HuH-7.5 (cell line): Measurements from ENCODE around the gene COL28A1.
"Not testable (repeated sequence)": the region's sequence is repeated elsewhere in the genome, so short reads cannot be mapped to it uniquely, and the experiment has no call there.

Source experiments
- DNase-seq: peaks from one replicate; pipeline ENCODE4 v3.0.0; 2011; ENCODE audit warnings: low spot score

Gene COL28A1

DNA sequence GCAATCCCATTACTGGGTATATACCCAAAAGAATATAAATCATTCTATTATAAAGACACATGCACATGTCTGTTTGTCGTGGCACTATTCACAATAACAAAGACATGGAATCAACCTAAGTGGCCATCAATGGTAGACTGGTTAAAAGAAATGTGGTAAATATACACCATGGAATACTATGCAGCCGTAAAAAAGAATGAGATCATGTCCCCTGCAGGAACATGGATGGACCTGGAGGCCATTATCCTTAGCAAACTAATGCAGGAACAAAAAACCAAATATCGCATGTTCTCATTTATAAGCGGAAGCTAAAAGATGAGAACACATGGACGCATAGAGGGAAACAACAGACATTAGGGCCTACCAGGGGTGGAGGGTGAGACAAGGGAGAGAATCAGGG is 25.9 kb upstream of the COL28A1 start:
- not testable (repeated sequence) for DNase-seq

GRCh38 chr7:7557252-7557651 is 21.6 kb upstream of the COL28A1 start:
- DNase-seq, result no peak

- DNase-seq, result no peak
Observed at GRCh38 chr7:7556852-7557251, 21.2 kb upstream of the COL28A1 start.

DNA sequence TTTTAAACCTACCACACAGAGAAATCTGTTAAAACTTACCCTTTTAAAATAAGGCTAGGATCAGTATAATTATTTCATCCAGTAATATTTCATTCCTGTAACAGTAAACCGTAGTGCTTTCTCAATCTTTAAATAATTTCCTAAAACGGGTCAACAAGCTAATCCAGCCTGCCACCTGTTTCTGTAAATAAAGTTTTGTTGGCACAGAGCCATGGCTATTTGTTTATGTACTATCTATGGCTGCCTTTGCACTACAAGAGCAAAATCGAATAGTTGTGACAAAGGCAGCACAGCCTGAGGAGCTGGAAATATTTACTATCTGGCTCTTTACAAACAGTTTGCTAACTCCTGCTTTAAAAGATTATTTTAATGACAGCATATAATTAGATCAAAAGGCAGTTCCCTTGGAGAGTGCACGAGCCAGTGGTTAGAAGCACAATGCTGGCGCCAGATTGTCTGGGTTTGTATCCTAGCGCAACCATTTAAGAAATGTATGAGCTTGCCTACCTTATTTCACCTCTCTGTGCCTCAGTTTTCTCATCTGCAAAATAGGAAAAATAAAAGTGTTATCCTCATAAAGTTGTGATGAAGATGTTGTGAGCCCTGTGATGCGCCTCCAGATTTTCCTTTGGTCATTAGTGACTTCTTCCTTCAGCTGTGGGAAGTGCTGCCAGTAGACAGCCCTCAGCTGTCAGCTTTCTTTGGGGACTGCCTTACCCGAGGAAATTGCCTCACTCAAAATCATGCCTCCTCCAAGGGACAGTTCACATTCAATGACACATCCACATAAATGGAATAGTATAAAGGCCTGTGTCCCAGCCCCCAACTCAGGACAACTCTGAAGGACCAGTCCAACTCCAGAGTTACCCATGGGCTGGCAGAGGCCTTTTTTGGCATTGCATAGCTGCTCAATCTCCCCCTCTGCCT is 19.2 kb upstream of the COL28A1 start:
- no peak for DNase-seq

GRCh38 chr7:7554021-7554432 is 18.4 kb upstream of the COL28A1 start:
- no peak for DNase-seq

- DNase-seq, result no peak
Observed at GRCh38 chr7:7553386-7553785, 17.7 kb upstream of the COL28A1 start.

- DNase-seq, result no peak
Observed at GRCh38 chr7:7552199-7552598, 16.5 kb upstream of the COL28A1 start.

DNA sequence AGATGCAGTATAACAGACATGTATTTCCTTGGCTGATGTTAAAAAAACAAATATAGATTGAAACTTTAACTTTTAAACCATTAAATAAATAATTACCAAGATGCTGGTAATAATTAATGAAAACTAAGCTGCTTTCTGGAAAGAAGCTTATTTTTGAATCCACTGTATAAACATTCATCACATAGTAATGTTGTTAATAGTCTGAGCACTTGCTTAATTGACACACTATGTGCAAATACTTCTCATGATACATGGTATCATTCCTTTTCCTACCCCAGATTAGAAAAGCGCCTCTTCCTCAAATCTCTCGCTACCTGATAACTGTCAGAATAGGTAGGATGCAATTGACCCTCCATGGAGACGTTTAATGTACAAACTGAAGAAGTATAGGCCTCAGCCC is 15.0 kb upstream of the COL28A1 start:
- DNase-seq, result no peak

DNA sequence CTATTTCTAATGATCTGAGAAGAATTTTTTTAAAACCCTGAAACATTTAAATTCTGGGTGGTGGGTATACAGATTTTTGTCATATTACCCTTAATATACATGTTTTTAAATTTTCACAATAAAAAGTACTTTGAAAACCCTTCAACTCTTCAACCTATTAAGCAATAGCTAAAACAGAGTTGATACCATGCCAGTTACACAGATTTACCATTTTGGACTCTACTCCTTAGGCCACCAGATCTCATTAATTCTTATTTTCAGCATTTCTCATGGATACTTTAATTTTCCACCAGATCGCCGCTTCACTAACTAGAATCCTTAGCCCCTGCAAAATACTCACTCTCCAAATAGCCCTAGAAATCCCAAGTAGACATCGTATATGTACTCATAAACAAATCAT is 12.7 kb upstream of the COL28A1 start:
- DNase-seq, result no peak

DNA sequence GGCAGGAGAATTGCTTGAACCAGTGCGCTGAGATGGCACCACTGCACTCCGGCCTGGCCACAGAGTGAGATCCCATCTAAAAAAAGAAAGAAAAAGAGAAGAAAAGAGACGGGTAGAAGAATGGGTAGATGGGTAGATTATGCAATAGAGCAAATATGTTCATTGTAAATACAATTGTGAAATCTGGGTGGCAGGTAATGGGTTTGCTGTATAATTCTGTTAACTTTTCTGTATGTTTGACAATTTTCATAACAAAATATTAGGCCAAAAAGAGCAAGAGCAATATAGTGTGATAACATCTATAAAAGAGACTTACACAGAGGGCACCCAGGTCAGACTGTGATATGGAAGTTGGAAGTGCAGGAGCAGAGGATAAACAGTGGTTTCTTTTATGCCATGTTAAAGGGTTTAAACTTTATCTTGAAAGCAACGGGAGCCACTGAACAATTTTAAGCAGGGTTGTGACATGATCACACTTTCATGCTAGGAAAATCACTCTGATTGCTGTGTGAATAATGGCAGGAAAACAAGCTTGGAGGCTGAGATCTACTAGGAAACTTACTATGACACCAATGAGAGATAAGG is 6.7 kb upstream of the COL28A1 start:
- DNase-seq, result no peak

DNA sequence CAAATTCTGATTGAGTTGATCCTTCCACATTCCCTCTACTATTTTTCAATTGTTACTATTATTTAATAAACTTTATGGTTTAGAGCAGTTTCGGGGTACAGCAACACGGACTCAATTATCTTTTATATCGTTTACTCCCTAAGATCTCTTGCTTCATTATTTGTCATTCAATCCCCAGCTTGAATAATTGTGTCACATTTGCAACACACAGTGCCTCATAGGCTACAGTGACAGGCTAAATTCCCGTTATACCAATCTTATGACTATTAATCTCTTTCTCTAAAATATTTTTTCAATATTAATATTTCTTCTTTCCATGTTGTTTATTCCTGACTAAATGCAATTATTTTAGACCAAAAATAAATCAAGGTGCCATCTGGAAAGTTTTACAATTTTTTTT is 4.0 kb upstream of the COL28A1 start:
- no peak for DNase-seq

DNA sequence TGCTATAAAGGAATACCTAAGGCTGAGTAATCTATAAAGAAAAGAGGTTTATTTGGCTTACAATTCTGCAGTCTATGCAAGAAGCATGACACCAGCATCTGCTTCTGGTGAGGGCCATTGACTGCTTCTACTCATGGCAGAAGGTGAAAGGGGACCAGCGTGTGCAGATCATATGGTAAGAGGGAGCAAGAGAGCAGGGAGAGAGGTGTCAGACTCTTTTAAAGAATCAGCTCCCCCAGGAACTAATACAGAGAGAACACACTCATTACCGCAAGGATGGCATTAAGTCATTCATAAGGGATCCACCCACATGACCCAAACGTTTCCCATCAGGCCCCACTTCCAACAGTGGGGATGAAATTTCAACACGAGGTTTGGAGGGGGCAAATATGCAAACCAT is 3.5 kb upstream of the COL28A1 start:
- no peak for DNase-seq

DNA sequence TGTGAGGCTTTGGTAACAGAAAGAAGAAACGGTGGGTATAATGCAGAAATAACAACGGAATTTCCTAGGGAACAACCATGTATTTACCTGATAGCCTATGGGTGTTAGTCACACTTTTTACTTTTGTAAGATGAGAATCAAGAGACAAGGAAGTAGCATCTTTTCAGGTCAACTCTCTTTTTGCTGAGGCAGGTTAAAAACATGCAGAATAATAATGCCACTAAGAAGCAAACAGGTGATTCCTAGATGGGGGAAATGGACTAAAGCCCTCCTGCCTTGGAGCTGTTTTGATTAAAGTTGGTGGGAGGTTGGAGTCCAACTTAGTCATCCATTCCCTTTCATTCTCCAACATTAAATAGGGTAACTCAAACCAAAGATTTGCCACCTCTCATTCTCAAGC is 2.0 kb upstream of the COL28A1 start:
- no peak for DNase-seq

DNA sequence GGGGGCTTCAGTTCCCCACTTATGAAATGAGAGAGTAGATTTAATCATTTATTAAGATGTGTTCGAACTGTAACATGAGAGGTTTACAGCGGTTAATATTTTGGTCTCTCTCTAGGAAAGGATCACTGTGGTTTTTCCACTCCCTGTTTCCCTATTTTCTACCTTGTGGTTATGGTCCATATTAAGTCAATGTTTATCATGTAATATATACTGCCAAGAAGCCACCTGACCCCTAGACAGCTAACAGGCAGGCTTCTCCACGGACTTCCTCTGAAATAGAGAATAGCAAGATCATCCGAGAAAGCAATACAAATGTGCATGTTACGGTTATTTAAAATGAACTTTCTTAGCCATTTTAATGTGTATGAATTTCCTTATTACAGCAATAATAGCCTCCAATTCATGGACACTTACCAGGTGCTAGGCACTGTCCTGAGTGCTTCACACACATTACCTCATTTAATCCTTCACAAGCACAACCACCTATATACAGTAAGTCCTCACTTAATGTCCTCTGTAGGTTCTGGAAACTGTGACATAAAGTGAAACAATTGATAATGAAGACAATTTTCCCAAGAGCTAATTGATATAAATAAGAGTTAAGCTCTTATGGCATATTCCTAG is 835 bp upstream of the COL28A1 start:
- no peak for DNase-seq

GRCh38 chr7:7533831-7534430 is 1.7 kb downstream of the COL28A1 start:
- DNase-seq, result no peak

DNA sequence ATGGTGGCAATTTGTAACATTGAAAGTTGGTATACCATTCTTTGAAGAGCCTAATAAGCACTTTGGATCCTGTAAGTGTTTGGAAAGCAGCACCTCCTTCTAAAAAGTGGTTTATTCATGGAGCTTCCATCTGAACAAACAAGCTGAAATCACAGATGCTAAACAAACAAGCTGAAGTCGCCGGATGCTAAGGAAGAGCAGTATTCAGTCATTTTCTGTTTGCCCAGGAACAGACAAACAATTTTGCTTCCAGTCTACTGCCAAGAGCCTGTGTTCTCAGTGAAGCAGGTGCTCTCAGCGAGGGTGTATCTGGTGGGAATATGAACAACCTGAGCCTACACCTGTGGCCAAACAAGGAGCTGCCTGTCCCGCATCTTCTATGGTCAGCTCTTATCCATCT is 6.3 kb downstream of the COL28A1 start:
- DNase-seq, result no peak

DNA sequence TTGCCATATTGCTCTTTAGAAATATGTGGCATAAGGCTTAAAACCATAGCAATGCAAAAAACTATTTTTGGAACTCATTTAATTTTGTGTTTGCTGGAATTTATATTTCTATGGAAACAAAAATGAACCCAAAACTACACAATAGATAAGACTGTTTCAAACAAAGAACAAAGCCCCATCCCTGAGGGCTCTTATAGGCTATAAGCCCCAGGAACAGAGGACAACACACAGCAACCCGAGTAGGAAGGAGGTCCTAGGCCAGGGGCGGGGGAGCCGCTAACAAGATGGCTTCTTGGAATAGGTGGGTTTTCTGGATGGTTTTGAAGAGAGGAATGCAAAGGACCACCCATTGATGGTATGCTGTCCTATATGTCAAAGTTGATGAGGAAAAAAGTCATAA is 8.6 kb downstream of the COL28A1 start:
- DNase-seq, result no peak

DNA sequence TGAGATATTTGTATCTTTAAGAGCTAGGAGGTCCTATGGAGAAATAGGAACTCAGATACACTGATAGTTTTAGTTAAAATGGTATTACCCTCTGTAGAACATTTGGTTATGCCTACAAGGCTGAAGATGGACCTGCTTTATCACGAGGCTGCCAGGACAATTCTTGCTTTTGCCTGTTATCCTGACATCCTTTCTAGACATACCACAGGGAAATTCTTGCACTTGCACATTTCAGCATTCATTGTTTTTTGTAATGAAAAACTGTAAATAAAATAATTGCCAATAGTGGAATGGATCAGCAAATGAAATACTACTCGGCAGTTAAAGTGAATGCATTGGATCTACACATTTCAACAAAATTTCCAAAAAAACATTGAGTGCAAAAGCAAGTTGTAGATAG is 9.7 kb downstream of the COL28A1 start:
- DNase-seq, result no peak

DNA sequence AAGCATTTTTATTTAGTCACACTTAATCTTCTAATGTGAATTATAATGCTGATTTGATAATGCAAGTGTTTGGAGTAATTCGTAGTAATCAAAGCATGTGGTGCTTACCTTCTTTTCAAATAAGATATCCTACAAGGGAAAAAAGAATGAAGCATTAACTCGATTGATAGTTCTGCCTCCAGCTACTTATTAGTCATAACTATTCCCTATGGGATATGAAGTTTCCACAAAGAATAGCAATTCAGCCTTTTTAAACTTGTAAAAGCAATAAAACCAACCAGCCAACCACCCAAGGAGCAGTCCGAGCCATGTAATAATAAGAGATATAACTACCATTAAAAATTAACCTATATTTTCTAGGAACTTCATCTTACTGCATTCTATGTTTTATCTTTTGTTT is 11.6 kb downstream of the COL28A1 start:
- no peak for DNase-seq

GRCh38 chr7:7522421-7522820 is 13.3 kb downstream of the COL28A1 start:
- DNase-seq, result no peak

GRCh38 chr7:7521259-7521658 is 14.4 kb downstream of the COL28A1 start:
- no peak for DNase-seq

DNA sequence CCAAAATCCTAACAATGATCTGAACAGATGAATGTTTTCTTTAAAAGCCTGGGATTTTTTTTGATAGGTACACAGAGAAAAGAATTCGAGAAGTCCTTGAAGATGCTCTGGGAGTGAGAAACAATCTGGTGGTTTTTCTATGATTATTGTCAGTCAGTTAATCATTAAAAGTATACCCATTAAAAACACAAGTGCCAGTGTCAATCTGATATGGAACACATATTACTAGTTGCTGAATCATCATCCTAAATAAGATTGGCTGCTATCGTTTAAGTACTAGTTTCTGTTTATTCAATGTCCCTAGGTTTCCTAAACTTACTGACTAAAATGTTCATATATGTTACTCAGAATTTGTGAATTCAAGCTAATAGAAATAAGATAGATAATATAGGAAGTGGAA is 16.1 kb downstream of the COL28A1 start:
- no peak for DNase-seq

- no peak for DNase-seq
Observed at GRCh38 chr7:7519056-7519455, 16.6 kb downstream of the COL28A1 start.
